GM21576 (cell line): ENCODE data around the gene NAV2.
A peak's percentile ranks its signal among the peaks of the same experiment; 100 is the strongest.

ENCODE experiments used
- ATAC-seq: cut with Tn5 transposase; IDR thresholded peaks from one replicate; pipeline ENCODE4 v1.9.1; 2021; ENCODE audit warnings: mild to moderate bottlenecking, moderate library complexity; ENCODE audit not compliant: unreplicated experiment

Gene NAV2

GRCh38 chr11:20097319-20098221 lies 384.9 kb downstream of the NAV2 start:
- no peak for ATAC-seq

- no peak for ATAC-seq
Observed at GRCh38 chr11:20099527-20099926, 386.9 kb downstream of the NAV2 start.

GRCh38 chr11:20102397-20102796 lies 389.8 kb downstream of the NAV2 start:
- ATAC-seq = no peak

GRCh38 chr11:20103281-20103680 lies 390.6 kb downstream of the NAV2 start:
- no peak for ATAC-seq

DNA sequence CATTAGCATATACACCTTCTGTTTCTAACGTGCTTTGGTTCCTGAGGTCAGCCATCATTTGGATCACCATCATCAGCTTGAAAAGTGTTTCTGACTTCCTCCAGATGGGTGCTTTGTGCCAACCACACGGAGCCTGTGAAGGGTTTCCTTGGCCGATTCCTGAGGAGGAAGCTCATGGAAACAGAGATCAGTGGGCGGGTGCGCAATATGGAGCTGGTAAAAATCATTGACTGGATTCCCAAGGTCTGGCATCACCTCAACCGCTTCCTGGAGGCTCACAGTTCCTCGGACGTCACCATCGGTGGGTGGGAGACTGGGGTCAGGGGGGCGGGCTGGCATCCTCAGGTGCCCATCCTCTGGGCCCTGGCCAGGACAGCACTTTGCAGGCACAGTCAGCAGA lies 392.8 kb downstream of the NAV2 start:
- no peak for ATAC-seq

DNA sequence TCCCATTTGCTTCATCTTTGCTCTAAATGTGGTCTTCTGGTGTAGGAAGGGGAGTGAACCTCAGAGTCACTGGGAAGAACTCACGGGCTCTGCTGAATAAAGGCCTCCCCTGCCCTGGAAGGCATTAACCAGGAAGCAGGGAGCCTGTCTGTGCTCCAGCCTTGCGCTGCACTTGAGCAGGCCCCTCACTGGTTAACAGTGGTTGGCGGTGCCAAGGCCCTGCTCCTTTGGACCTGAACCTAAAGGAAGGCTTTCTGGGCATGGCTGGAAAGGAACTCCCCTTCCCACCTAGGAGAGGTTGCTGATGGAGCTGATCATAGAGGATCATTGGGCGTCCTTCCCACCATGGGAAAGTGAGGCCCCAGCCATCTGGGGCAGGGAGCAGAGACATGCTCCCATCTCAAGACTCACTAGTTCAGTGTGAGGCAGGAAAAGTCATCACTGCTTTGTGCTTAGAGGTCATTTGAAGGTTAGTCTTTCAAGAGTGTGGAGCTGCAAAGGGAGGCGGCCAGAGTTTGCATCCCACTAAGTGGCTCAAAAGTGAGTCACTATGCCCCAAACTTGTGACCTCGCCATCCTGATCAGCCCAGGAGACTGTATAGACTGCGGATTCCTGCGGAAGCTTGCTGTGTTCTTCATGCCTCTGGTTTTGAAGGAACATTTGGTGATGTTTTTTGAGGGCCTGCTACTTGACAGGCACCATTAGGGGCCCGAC lies 397.3 kb downstream of the NAV2 start:
- no peak for ATAC-seq

DNA sequence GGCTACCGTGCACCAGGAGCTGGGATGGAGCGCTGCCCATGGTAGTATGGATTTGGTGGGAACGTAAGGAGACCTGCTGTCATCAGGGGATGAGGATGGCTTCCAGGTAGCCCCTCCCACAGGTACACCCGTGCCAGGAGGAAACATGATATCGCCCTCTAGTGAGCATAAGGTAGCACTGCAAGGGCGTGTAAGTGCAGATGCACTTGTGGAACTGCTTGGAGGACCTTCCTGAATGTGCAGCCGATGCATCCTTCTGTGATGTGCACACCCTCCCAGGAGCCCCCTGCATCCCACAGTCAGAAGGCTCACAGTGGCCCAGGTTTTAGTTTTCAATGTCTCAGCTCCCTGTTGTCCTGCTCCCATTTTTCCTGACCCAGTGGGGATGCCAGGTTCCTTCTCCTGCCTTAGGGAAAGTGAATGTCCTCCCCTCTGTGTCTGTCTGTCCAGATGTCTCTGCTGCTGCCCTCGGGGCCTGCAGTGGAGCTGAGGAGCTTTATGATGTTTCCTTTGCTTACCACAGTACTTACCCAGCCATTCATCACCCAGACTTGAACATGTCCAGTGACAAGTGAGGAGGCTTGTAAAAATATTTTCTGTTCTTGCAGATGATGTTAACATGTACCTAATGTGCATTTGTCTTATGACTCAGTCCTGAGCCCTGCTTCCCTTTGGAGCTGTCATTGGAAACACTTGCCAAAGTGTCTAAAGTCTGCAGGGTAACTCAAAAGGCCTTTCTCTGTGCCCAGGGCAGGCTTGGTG lies 398.5 kb downstream of the NAV2 start:
- peak; percentile 78 for ATAC-seq

GRCh38 chr11:20111871-20112270 lies 399.2 kb downstream of the NAV2 start:
- ATAC-seq = no peak

- ATAC-seq = no peak
Observed at GRCh38 chr11:20112291-20113148, 399.9 kb downstream of the NAV2 start.

GRCh38 chr11:20113149-20113438 lies 400.5 kb downstream of the NAV2 start:
- ATAC-seq = no peak

DNA sequence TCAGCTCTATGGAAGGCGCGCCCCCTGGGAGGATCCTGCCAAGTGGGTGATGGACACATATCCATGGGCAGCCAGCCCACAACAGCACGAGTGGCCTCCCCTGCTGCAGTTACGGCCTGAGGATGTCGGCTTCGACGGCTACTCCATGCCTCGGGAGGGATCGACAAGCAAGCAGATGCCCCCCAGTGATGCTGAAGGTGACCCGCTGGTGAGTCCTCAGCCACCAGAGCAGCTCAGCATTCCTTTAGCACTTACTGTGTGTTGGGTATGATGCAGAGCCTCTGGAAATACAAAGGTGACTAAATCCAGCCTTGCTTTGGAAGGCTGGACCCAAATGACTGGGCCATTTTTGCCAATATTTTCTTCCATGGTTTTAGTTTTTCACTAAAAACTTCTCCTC lies 402.0 kb downstream of the NAV2 start:
- ATAC-seq = no peak

DNA sequence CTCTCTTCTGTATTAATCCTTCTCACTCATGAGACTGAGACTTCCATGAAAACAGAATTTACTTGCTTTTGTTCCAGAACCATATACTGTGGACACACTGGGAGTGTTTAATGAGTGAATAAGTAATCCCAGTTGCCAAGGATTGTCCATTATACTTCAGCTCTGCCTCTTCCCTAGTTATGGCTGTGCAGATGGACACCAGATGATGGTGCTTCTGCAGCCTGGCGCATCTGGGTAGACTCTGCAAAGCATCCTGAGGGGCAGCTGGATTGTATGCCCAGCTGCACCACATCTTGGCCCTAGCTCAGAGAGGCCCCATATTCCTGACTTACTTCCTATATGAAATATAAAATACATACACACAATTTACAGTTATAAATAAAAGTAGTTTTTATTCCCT lies 404.2 kb downstream of the NAV2 start:
- ATAC-seq = no peak

DNA sequence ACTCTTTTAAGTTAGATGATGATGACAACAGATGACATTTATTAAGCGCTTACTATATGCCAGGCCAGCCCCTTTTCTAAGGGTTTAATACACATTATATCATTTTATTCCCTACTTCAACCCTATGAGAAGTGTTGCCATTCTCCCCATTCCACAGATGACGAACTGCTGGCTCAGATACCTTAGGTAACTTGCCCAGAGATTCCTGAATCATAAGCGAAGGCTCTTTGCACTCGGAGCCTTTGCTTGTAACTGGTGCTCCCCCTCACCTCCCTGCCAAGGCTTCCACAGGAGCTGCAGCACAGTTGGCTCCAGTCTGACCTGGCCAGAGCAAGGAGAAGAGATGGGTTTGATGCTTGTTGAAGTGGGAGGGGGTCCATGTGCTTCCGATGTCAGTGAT lies 404.7 kb downstream of the NAV2 start:
- ATAC-seq = no peak

DNA sequence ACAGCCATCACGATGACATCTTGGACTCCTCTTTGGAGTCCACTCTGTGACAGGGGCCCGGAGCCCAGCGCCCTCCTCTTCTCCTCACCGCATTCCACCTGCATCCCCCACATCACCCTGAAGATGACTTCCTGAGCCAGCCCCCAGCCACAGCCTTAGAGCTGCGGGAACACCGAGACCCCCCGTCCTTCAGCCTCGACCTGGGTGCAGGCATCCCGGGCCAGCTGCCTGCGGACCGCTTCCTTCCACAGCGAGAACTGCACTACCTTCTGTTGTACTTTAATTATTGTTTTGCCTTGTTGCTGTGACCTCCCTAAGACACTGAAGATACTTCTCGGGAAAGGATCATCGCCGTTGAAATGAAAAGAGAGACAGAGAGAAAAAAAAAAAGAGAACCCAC lies 405.6 kb downstream of the NAV2 start:
- ATAC-seq = no peak

DNA sequence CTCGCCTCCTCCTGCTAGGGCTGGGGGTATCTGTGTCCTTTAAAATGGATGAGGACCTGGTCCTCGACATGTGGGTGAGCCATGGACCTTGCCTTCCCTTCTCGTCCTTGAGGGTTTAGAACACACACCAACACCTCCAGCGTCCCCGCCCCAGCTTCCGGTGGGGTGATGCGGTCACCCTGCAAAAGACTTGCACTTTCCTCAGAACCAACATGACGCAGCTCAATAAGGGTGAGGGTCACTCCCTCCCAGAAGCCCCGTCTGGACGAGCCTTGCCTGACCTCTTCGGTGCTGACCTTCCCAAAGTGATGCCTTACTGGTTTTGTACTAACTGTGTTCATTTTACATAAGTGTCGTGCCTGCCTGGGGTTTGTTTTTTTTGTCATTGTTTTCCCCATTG lies 406.7 kb downstream of the NAV2 start:
- no peak for ATAC-seq

- no peak for ATAC-seq
Observed at GRCh38 chr11:20120134-20120925, 407.7 kb downstream of the NAV2 start.

DNA sequence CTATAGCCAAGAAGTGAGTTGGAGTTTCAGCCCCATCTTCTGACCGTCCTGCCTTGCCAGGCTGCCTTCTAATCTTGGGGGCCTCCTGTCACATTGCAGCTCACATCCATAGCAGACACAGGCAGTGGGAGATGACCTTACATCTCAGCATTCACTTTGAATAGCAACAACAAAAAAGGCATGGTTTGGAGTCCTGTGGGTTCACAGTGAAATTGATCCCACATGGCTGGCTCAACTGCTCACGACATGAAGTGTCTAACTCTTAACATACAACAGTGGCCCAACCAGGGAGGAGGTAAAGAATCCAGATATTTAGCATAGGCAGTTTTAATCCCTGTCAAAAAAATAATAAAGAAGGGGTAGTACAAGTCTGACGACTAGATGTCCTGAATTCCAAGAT lies 409.5 kb downstream of the NAV2 start:
- ATAC-seq = no peak

GRCh38 chr11:20125927-20126326 lies 413.3 kb downstream of the NAV2 start:
- no peak for ATAC-seq

DNA sequence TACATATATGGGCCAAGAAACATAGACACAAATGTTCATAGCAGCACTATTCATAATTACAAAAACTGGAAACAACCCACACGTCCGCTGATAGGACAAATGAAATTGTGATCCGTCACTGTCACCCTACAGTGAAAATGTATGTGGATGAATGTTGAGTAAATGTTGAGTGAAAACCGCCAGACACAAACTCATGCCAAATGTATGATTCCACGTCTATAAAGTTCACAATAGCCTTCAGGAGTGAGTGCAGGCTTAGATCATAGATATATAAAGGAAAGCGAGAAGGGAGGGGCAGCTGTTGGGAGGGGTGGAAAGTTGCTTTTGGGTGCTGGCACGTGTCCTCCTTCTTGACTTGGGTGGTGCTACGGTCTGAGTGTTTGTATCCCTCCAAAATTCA lies 414.1 kb downstream of the NAV2 start:
- no peak for ATAC-seq
